ENCODE data around the gene DLEC1.

- TF ChIP-seq POLR2A (IDR thresholded peaks at IDR 0.05), result no peak
- no peak for TF ChIP-seq CTCF (IDR thresholded peaks at IDR 0.05)
These were observed 21.3 kb upstream of the DLEC1 start for GRCh38 chr3:38017445-38018295.
